ENCODE measurements around the gene ZNF576. TPM values are rescaled to one million over a fixed set of nuclear protein-coding genes. Genes with fewer than 3 reads are reported as not detected.

The ZNF576 gene
- total and polyA plus RNA-seq, 9 of the 15 experiments (the other 6 are each of a cell fraction or from before 2014, with no cell fraction given) = 6.8 to 18.2 (median 12.2) TPM

- peak in 1 of 2 experiments; percentile 17 for TF ChIP-seq AFF1 (IDR thresholded peaks at IDR 0.05; ENCODE audit: low read depth in 1 of 2, partially characterized antibody in 2 of 2)
These were observed 793 bp upstream of the ZNF576 start (continued) for GRCh38 chr19:43595605-43595998.

GRCh38 chr19:43596842-43597461 is 557 bp downstream of the ZNF576 start:
- H3K79me2 ChIP-seq (ENCODE audit: control insufficient read depth, insufficient read depth, low read length) = peaks cover 41% of the 10 kb centered on the region
- H4K20me1 ChIP-seq (replicated peaks; ENCODE audit: control insufficient read depth, insufficient read depth, low read length) = no peaks in the 10 kb centered on the region
- H3K9ac ChIP-seq (ENCODE audit: insufficient read depth in 1 of 2, low read depth in 2 of 2, low read length in 2 of 2) = peak overlapping the region; percentile 97 to 98
- BruUV-seq (replicated peaks) = TSS peak; percentile 59
- peak overlapping the region; percentile 97 for H3K4me2 ChIP-seq (ENCODE audit: insufficient read depth, low read length)
- H3K36me3 ChIP-seq (ENCODE audit: control insufficient read depth, insufficient read depth, low read length) = peaks cover 49% of the 10 kb centered on the region; the same call in 2 of the 3 replicates
- DNase-seq (ENCODE audit: extremely low read depth in 1 of 4, low spot score in 3 of 4) = no peak
- intact Hi-C loops (cut with micrococcal nuclease) = loop anchor here (1.0 to 2.0 kb wide), 2 partner anchors 22 to 56 kb away; partner anchors contain the start of genes PINLYP and XRCC1
- 2% methylated on average over 6 of the region's 7 CpGs for WGBS (ENCODE audit: insufficient coverage, low coverage, missing lambda C conversion rate)
- peak overlapping the region; percentile 98 for H2AFZ ChIP-seq (ENCODE audit: low read depth, low read length)
- no peaks in the 10 kb centered on the region for H3K27me3 ChIP-seq (ENCODE audit: control insufficient read depth in 2 of 2, insufficient read depth in 2 of 2, low read length in 2 of 2)
- POLR2A ChIA-PET = interaction anchor here (0.7 to 5.6 kb wide), 5 partner anchors 12 to 59 kb away, joined by 3 to 60 read pairs (median 4); partner anchors contain the start of genes PINLYP, SRRM5 and XRCC1
- CTCF ChIA-PET (ENCODE audit: low intra/inter-chr PET ratio) = no interaction called here
- peak overlapping the region; percentile 99 for H3K27ac ChIP-seq (ENCODE audit: extremely low read depth, low read depth, low read length)
- H3K4me1 ChIP-seq (replicated peaks in 1 of 2; ENCODE audit: control insufficient read depth in 2 of 2, insufficient read depth in 2 of 2, low read length in 2 of 2) = peaks cover 15 to 47% of the 10 kb centered on the region in 2 experiments; a peak in 4 of 5 replicates
- H3K9me3 ChIP-seq (replicated peaks; ENCODE audit: control insufficient read depth, insufficient read depth, low read depth, low read length) = no peaks in the 10 kb centered on the region
- FAIRE-seq = no peak
- H3K9me1 ChIP-seq (ENCODE audit: control insufficient read depth, insufficient read depth, low read length) = no peaks in the 10 kb centered on the region
- no peak for ATAC-seq
- H3K4me3 ChIP-seq = peak overlapping the region; percentile 76
- in situ Hi-C loops (cut with MboI) = no loop called here
- no peak for TF ChIP-seq ARHGAP35 (IDR thresholded peaks at IDR 0.05; ENCODE audit: partially characterized antibody)
- TF ChIP-seq CREB5 (CRISPR knock-in tag; IDR thresholded peaks at IDR 0.05) = no peak
- 0 out of 2 replicates have a peak, but pooled peaks have one; percentile 43 for TF ChIP-seq SMARCE1 (IDR thresholded peaks at IDR 0.05)
- no peak for TF ChIP-seq DDX20 (tag; IDR thresholded peaks at IDR 0.05; ENCODE audit: low read depth)
- no peak for TF ChIP-seq KDM2B (CRISPR knock-in tag; IDR thresholded peaks at IDR 0.05)
- peak; percentile 1 for TF ChIP-seq E2F8 (IDR thresholded peaks at IDR 0.05; ENCODE audit: low read depth, partially characterized antibody)
- TF ChIP-seq ZNF707 (CRISPR knock-in tag; conservative IDR thresholded peaks at IDR 0.05) = no peak
- TF ChIP-seq RBM22 (IDR thresholded peaks at IDR 0.05; ENCODE audit: low read depth, low read length, poor library complexity, severe bottlenecking) = no peak
- TF ChIP-seq ILF3 (IDR thresholded peaks at IDR 0.05; ENCODE audit: borderline replicate concordance) = no peak
- TF ChIP-seq TSC22D4 (tag; IDR thresholded peaks at IDR 0.05) = no peak
- 0 out of 2 replicates have a peak, but pooled peaks have one; percentile 47 for TF ChIP-seq HDGF (IDR thresholded peaks at IDR 0.05)
